ENCODE measurements around the gene ACY1. TPM values are rescaled to one million over a fixed set of nuclear protein-coding genes. Genes with fewer than 3 reads are reported as not detected.

The ACY1 gene
- total RNA-seq, 4 donors from 2014 or later, result 10.6 to 21.4 (median 19.5) TPM

DNA sequence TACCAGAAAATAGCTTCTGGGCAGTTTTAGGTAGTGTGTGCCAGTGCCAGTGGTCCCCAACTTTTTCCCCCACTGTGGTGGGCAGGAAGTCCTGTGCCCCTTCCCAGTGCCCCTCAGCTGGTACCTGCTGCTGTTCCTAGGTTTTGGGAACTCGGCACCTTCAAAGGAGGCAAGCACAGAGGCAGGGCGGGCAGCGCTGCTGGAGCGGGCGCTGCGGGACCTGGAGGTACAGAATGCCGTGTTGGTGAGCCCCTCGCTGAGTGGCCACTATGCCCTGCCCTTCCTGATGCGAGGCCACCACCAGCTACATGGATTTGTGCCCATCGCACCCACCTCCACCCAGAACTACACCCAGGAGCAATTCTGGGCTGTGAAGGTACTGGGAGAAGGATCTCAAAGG, 3.1 kb upstream of the ACY1 start:
- peaks cover 0 to 49% (median 18%) of the 10 kb centered on the region in 3 donors for H3K4me1 ChIP-seq
- no peak for ATAC-seq
- H3K27ac ChIP-seq, result no peak overlapping the region
- H3K9me3 ChIP-seq, result no peaks in the 10 kb centered on the region
- H3K27me3 ChIP-seq, result no peaks in the 10 kb centered on the region
- peaks cover 0 to 12% of the 10 kb centered on the region in 2 donors for H3K36me3 ChIP-seq
- H3K4me3 ChIP-seq, result no peak overlapping the region
- TF ChIP-seq POLR2A (IDR thresholded peaks at IDR 0.05) (no peak), EP300 (IDR thresholded peaks at IDR 0.05) (no peak), POLR2AphosphoS5 (IDR thresholded peaks at IDR 0.05) (no peak)
- TF ChIP-seq, protein P1, sequence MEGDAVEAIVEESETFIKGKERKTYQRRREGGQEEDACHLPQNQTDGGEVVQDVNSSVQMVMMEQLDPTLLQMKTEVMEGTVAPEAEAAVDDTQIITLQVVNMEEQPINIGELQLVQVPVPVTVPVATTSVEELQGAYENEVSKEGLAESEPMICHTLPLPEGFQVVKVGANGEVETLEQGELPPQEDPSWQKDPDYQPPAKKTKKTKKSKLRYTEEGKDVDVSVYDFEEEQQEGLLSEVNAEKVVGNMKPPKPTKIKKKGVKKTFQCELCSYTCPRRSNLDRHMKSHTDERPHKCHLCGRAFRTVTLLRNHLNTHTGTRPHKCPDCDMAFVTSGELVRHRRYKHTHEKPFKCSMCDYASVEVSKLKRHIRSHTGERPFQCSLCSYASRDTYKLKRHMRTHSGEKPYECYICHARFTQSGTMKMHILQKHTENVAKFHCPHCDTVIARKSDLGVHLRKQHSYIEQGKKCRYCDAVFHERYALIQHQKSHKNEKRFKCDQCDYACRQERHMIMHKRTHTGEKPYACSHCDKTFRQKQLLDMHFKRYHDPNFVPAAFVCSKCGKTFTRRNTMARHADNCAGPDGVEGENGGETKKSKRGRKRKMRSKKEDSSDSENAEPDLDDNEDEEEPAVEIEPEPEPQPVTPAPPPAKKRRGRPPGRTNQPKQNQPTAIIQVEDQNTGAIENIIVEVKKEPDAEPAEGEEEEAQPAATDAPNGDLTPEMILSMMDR (IDR thresholded peaks at IDR 0.05), result no peak
- no CpG with 5 or more reads among the region's 10 CpGs for WGBS, 2 donors (ENCODE audit: low coverage in 1 of 2)

DNA sequence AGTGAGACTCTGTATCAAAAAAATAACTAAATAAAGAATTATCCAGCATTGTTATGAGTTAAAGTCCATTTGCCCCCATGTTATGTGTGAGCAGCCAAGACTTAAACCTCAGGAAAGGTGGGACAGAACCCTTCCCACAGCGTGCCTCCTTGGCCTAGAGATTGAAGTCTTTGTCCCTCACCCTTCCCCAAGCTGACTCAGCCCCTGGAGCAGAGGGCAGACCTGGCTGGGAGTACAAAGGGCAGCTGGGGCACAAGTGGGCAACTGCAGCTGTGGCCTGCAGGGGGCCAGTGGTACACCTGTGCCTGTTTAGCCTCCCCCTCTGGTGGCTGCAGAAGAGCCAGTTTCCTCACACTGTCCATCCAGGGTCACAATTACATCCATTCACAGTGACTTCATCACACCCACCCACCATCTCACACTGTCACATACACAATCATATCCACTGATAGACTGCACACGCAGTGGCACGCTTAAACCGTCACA, 940 bp upstream of the ACY1 start:
- peak overlapping the region; percentile 32 to 73 for H3K4me3 ChIP-seq
- peaks cover 0 to 36% (median 13%) of the 10 kb centered on the region in 3 donors for H3K4me1 ChIP-seq
- WGBS, 2 donors (ENCODE audit: low coverage in 1 of 2), result 0% methylated on average over 2 to 3 of the region's 4 CpGs
- H3K27ac ChIP-seq, result peak overlapping the region; percentile 64 to 99 (median 98)
- no peaks in the 10 kb centered on the region for H3K9me3 ChIP-seq
- ATAC-seq, result no peak
- TF ChIP-seq POLR2A (IDR thresholded peaks at IDR 0.05), result no peak
- TF ChIP-seq EP300 (IDR thresholded peaks at IDR 0.05), result no peak
- no peak for TF ChIP-seq POLR2AphosphoS5 (IDR thresholded peaks at IDR 0.05)
- TF ChIP-seq, protein P1 (IDR thresholded peaks at IDR 0.05), result peak in 3 of 4 experiments; percentile 27 to 49 (median 42)
- H3K36me3 ChIP-seq, result peaks cover 0 to 12% of the 10 kb centered on the region in 2 donors
- no peaks in the 10 kb centered on the region for H3K27me3 ChIP-seq

- H3K36me3 ChIP-seq, result peaks cover 0 to 12% of the 10 kb centered on the region in 2 donors
- peak overlapping the region; percentile 32 to 73 for H3K4me3 ChIP-seq
- H3K9me3 ChIP-seq, result no peaks in the 10 kb centered on the region
- H3K27me3 ChIP-seq, result no peaks in the 10 kb centered on the region
- TF ChIP-seq EP300 (IDR thresholded peaks at IDR 0.05) (no peak), POLR2A (IDR thresholded peaks at IDR 0.05) (no peak), POLR2AphosphoS5 (IDR thresholded peaks at IDR 0.05) (no peak)
- TF ChIP-seq, protein P1 (IDR thresholded peaks at IDR 0.05), result no peak
- H3K4me1 ChIP-seq, result peaks cover 0 to 36% (median 13%) of the 10 kb centered on the region in 3 donors
- 60 to 73% methylated on average over 4 to 22 of the region's 22 CpGs for WGBS, 2 donors (ENCODE audit: low coverage in 1 of 2)
- peak overlapping the region; percentile 64 to 99 (median 98) for H3K27ac ChIP-seq
- ATAC-seq, result no peak
Observed at GRCh38 chr3:51983578-51984268, 388 bp downstream of the ACY1 start.

DNA sequence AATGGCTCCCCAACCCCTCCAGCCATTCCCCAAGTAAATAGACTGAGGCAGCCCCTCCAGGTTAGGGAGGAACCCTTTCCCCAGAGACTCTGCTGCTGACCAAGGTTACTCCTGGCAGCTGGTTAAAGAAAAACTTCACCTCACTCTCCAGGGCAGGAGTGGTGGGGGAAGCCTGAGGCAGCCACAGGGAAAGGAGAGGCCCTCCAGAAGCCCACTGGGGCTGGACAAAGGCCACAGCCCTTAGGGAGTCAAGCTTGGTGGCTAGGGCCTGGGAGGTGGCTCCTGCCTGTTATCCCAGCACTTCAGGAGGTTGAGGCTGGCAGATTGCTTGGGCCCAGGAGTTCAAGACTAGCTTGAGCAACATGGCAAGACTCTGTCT, 923 bp downstream of the ACY1 start:
- TF ChIP-seq, protein P1 (IDR thresholded peaks at IDR 0.05), result no peak
- no peak for TF ChIP-seq EP300 (IDR thresholded peaks at IDR 0.05)
- no peak for TF ChIP-seq POLR2A (IDR thresholded peaks at IDR 0.05)
- H3K4me1 ChIP-seq, result peaks cover 0 to 40% (median 13%) of the 10 kb centered on the region in 3 donors
- ATAC-seq, result no peak
- peak overlapping the region in 3 of 4 donors; percentile 97 to 99 (median 98) for H3K27ac ChIP-seq
- H3K4me3 ChIP-seq, result no peak overlapping the region
- H3K9me3 ChIP-seq, result no peaks in the 10 kb centered on the region
- no peaks in the 10 kb centered on the region for H3K27me3 ChIP-seq
- peaks cover 0 to 12% of the 10 kb centered on the region in 2 donors for H3K36me3 ChIP-seq

DNA sequence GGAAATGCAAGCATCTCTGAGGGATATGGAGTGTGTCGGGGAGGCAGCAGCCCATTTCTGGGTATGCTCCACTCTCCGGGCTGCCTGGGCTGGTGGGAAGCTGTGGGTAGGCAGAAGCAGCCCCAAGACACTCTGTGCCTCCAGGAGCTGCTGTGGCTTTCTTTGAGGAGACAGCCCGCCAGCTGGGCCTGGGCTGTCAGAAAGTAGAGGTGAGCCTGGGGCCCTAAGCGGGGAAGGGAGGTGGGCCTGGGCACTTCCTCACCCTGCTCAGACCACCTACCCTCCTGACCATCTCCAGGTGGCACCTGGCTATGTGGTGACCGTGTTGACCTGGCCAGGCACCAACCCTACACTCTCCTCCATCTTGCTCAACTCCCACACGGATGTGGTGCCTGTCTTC, 1.7 kb downstream of the ACY1 start:
- H3K9me3 ChIP-seq, result no peaks in the 10 kb centered on the region
- H3K27me3 ChIP-seq, result no peaks in the 10 kb centered on the region
- peaks cover 0 to 48% (median 16%) of the 10 kb centered on the region in 3 donors for H3K4me1 ChIP-seq
- WGBS, 2 donors (ENCODE audit: low coverage in 1 of 2), result 86 to 100% methylated on average over 1 to 2 of the region's 6 CpGs
- no peak for ATAC-seq
- peak overlapping the region in 1 of 4 donors; percentile 1 for H3K27ac ChIP-seq
- H3K4me3 ChIP-seq, result no peak overlapping the region
- H3K36me3 ChIP-seq, result peaks cover 0 to 10% of the 10 kb centered on the region in 2 donors
- TF ChIP-seq POLR2AphosphoS5 (IDR thresholded peaks at IDR 0.05) (no peak), EP300 (IDR thresholded peaks at IDR 0.05) (no peak), POLR2A (IDR thresholded peaks at IDR 0.05) (no peak)
- TF ChIP-seq, protein P1 (IDR thresholded peaks at IDR 0.05), result no peak
